ENCODE measurements around the gene CATSPERZ. TPM values are rescaled to one million over a fixed set of nuclear protein-coding genes. Genes with fewer than 3 reads are reported as not detected.

CATSPERZ gene
- polyA plus RNA-seq, 1 donor from 2014 or later = not detected

GRCh38 chr11:64252003-64252872 lies 47.9 kb upstream of the CATSPERZ start:
- TF ChIP-seq, protein P1, sequence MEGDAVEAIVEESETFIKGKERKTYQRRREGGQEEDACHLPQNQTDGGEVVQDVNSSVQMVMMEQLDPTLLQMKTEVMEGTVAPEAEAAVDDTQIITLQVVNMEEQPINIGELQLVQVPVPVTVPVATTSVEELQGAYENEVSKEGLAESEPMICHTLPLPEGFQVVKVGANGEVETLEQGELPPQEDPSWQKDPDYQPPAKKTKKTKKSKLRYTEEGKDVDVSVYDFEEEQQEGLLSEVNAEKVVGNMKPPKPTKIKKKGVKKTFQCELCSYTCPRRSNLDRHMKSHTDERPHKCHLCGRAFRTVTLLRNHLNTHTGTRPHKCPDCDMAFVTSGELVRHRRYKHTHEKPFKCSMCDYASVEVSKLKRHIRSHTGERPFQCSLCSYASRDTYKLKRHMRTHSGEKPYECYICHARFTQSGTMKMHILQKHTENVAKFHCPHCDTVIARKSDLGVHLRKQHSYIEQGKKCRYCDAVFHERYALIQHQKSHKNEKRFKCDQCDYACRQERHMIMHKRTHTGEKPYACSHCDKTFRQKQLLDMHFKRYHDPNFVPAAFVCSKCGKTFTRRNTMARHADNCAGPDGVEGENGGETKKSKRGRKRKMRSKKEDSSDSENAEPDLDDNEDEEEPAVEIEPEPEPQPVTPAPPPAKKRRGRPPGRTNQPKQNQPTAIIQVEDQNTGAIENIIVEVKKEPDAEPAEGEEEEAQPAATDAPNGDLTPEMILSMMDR (IDR thresholded peaks at IDR 0.05; ENCODE audit: poor library complexity, severe bottlenecking) = peak; percentile 13
- TF ChIP-seq, protein P2, sequence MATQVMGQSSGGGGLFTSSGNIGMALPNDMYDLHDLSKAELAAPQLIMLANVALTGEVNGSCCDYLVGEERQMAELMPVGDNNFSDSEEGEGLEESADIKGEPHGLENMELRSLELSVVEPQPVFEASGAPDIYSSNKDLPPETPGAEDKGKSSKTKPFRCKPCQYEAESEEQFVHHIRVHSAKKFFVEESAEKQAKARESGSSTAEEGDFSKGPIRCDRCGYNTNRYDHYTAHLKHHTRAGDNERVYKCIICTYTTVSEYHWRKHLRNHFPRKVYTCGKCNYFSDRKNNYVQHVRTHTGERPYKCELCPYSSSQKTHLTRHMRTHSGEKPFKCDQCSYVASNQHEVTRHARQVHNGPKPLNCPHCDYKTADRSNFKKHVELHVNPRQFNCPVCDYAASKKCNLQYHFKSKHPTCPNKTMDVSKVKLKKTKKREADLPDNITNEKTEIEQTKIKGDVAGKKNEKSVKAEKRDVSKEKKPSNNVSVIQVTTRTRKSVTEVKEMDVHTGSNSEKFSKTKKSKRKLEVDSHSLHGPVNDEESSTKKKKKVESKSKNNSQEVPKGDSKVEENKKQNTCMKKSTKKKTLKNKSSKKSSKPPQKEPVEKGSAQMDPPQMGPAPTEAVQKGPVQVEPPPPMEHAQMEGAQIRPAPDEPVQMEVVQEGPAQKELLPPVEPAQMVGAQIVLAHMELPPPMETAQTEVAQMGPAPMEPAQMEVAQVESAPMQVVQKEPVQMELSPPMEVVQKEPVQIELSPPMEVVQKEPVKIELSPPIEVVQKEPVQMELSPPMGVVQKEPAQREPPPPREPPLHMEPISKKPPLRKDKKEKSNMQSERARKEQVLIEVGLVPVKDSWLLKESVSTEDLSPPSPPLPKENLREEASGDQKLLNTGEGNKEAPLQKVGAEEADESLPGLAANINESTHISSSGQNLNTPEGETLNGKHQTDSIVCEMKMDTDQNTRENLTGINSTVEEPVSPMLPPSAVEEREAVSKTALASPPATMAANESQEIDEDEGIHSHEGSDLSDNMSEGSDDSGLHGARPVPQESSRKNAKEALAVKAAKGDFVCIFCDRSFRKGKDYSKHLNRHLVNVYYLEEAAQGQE (IDR thresholded peaks at IDR 0.05; ENCODE audit: borderline replicate concordance) = no peak
- TF ChIP-seq SMC3 (conservative IDR thresholded peaks at IDR 0.05; ENCODE audit: poor library complexity) = no peak
- no peak for TF ChIP-seq MXI1 (conservative IDR thresholded peaks at IDR 0.05; ENCODE audit: poor library complexity, severe bottlenecking)
- no peak for TF ChIP-seq TAF1 (IDR thresholded peaks at IDR 0.05; ENCODE audit: low read depth)
- Histone ChIP-seq H3K27ac (ENCODE audit: low read length) (no peak overlapping the region), H3K36me3 (ENCODE audit: insufficient read depth, low read length) (no peaks in the 10 kb centered on the region), H3F3A (ENCODE audit: insufficient read depth, low read length, poor library complexity, severe bottlenecking) (no peaks in the 10 kb centered on the region), H3K9ac (ENCODE audit: low read length) (no peak overlapping the region), H4K20me1 (ENCODE audit: insufficient read depth) (no peaks in the 10 kb centered on the region), H3K9me3 (ENCODE audit: low read length) (no peaks in the 10 kb centered on the region), H3K4me2 (ENCODE audit: low read length) (no peak overlapping the region), H3K4me3 (ENCODE audit: low read length) (peak overlapping the region; percentile 44), H3K27me3 (ENCODE audit: insufficient read depth, low read depth, low read length) (peaks cover 8% of the 10 kb centered on the region), H3K79me2 (replicated peaks; ENCODE audit: insufficient read depth, low read length) (no peaks in the 10 kb centered on the region), H2AFZ (ENCODE audit: low read depth, low read length) (no peak overlapping the region), H3K9me2 (ENCODE audit: insufficient read depth, low read length) (no peaks in the 10 kb centered on the region)

- Histone ChIP-seq H3K9ac (ENCODE audit: low read length) (no peak overlapping the region), H3K9me3 (ENCODE audit: low read length) (no peaks in the 10 kb centered on the region), H3K4me2 (ENCODE audit: low read length) (no peak overlapping the region), H3K9me2 (ENCODE audit: insufficient read depth, low read length) (no peaks in the 10 kb centered on the region), H3K79me2 (replicated peaks; ENCODE audit: insufficient read depth, low read length) (no peaks in the 10 kb centered on the region), H4K20me1 (ENCODE audit: insufficient read depth) (no peaks in the 10 kb centered on the region), H3K27me3 (ENCODE audit: insufficient read depth, low read depth, low read length) (peaks cover 8% of the 10 kb centered on the region), H3F3A (ENCODE audit: insufficient read depth, low read length, poor library complexity, severe bottlenecking) (no peaks in the 10 kb centered on the region), H3K27ac (ENCODE audit: low read length) (no peak overlapping the region), H3K4me3 (ENCODE audit: low read length) (no peak overlapping the region), H3K36me3 (ENCODE audit: insufficient read depth, low read length) (no peaks in the 10 kb centered on the region), H2AFZ (ENCODE audit: low read depth, low read length) (no peak overlapping the region)
- TF ChIP-seq MXI1 (conservative IDR thresholded peaks at IDR 0.05; ENCODE audit: poor library complexity, severe bottlenecking) (no peak), EP300 (conservative IDR thresholded peaks at IDR 0.05; ENCODE audit: poor library complexity, severe bottlenecking) (no peak), SMC3 (conservative IDR thresholded peaks at IDR 0.05; ENCODE audit: poor library complexity) (no peak), POLR2AphosphoS5 (IDR thresholded peaks at IDR 0.05) (no peak), RAD21 (conservative IDR thresholded peaks at IDR 0.05) (no peak)
- TF ChIP-seq, protein P1 (IDR thresholded peaks at IDR 0.05; ENCODE audit: poor library complexity, severe bottlenecking) = no peak
- TF ChIP-seq, protein P2 (IDR thresholded peaks at IDR 0.05; ENCODE audit: borderline replicate concordance) = no peak
These were observed 47.1 kb upstream of the CATSPERZ start for GRCh38 chr11:64253043-64253442.

All from neural cell (in vitro differentiated cells).